ENCODE measurements around the gene LCP1.

Gene LCP1

DNA sequence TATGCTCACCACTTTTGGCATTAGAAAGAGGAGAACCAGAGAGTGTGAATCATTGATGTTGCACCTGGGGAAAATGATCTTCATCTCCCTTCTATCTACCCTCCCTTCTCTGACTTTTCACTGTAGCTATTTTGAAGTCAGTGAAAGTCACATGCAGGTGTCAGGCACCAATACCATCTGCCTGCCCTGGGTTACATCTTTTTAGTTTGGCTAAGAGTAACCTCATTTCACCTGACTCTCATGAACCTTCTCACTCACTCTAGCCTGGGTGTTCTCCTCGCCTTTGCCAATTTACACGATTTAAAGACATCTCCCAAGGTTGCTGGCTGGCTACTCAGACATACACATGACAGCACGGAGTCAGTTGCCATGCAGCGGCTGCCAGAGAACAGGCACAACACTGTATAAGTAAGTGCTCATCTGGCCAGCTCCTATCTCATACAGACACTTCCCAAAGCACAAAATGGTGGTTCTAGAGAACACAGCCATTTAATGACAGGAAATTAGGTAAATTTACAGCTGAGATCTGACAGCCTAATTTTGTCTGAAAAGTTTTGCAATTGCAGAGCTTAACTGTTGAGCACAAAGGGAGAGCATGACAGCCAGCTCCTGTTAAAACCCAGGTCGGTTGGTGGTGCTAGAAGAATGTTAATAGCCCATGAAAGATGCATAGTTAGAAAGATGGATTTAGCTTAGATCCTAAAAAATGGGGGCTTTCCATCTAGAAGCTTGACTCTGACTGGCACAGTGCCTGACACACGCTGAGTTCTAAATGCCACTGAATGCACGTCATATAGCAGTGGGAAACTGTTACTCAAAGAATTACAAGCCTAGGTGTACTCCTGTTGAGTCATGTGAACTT, 32.5 kb downstream of the LCP1 start:
- H4K20me1 ChIP-seq, result peaks cover 0 to 100% (median 97%) of the 10 kb centered on the region in 11 experiments; a peak in 20 of 22 replicates
- H3K27me3 ChIP-seq, result no peaks in the 10 kb centered on the region
- H3K4me3 ChIP-seq, result no peak overlapping the region
- no peak for TF ChIP-seq Cebpa-rat (IDR thresholded peaks at IDR 0.05)
- H3K4me1 ChIP-seq, result no peaks in the 10 kb centered on the region
- H3K9me3 ChIP-seq (replicated peaks in 1 of 11), result no peaks in the 10 kb centered on the region
- no peak overlapping the region for H3K27ac ChIP-seq
- peaks cover 97 to 100% (median 98%) of the 10 kb centered on the region in 11 experiments for H3K36me3 ChIP-seq
- no peak overlapping the region for H3K9ac ChIP-seq
- H3K4me2 ChIP-seq, result no peak overlapping the region

DNA sequence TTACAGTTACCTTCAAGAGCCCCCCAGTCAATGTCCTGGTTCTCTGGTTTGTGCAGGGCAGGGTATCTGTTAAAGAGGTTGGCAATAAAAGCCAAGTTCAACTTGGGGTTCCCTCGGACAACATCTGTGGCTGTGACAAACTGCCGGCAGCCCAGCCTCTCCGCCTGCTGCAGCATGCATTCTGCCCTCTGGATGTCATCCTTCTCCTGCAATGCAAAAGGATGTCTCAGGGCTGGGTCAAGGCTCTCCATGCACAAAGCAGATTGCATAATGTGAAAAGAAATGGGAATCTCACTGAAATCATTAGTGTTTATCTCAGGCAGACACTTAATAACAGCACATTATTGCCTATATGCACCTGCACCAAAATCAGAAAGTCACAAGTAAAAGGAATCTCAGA, 35.1 kb downstream of the LCP1 start:
- H4K20me1 ChIP-seq, result peaks cover 0 to 100% (median 96%) of the 10 kb centered on the region in 11 experiments; a peak in 20 of 22 replicates
- H3K9me3 ChIP-seq (replicated peaks in 1 of 11), result no peaks in the 10 kb centered on the region
- H3K27me3 ChIP-seq, result no peaks in the 10 kb centered on the region
- TF ChIP-seq Cebpa-rat (IDR thresholded peaks at IDR 0.05), result no peak
- H3K4me2 ChIP-seq, result no peak overlapping the region
- H3K9ac ChIP-seq, result no peak overlapping the region
- no peaks in the 10 kb centered on the region for H3K4me1 ChIP-seq
- peaks cover 97 to 100% (median 98%) of the 10 kb centered on the region in 11 experiments for H3K36me3 ChIP-seq
- H3K4me3 ChIP-seq, result no peak overlapping the region
- no peak overlapping the region for H3K27ac ChIP-seq

DNA sequence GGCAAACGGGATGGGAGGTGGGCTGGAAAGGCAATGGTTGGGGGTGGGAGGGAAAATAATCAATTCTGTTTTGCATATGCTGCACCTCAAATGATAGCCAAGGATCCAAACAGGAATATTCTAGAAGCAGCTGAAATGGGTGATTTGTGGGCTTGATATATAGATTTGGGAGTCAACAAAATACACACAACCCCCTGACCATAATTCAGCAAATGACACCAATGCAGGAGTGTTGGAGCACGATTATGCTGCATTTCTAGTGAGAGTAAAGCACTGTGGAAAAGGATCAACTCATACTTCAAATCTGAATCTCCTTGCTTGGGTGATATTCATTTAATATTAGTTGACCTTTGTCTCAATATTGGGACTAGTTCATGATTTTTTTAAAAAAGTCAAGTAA, 36.0 kb downstream of the LCP1 start:
- peaks cover 0 to 100% (median 96%) of the 10 kb centered on the region in 11 experiments; a peak in 20 of 22 replicates for H4K20me1 ChIP-seq
- no peak overlapping the region for H3K4me2 ChIP-seq
- no peaks in the 10 kb centered on the region for H3K4me1 ChIP-seq
- H3K9me3 ChIP-seq (replicated peaks in 1 of 11), result no peaks in the 10 kb centered on the region
- H3K4me3 ChIP-seq, result no peak overlapping the region
- H3K27me3 ChIP-seq, result no peaks in the 10 kb centered on the region
- peaks cover 97 to 100% (median 98%) of the 10 kb centered on the region in 11 experiments for H3K36me3 ChIP-seq
- H3K9ac ChIP-seq, result no peak overlapping the region
- no peak overlapping the region for H3K27ac ChIP-seq
- no peak for TF ChIP-seq Cebpa-rat (IDR thresholded peaks at IDR 0.05)

DNA sequence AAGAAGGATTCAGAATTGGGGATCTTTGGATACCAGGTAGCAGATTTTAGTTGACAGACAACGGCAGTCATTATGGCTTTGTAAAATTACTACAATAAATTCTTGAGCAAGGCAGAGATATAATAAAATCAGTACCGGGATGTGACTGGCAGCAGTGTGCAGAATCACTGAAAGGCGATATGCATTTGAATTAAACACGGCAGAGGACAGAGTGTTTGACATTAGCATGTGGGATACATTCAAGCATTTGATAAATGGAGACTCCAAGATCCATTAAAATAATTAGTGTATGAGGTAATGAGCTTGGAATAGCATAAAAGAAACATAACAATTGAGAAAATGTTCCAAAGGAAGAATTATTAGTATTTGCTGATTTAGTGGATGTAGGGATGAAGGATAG, 36.8 kb downstream of the LCP1 start:
- peaks cover 97 to 100% (median 98%) of the 10 kb centered on the region in 11 experiments for H3K36me3 ChIP-seq
- H3K9ac ChIP-seq, result no peak overlapping the region
- H3K9me3 ChIP-seq (replicated peaks in 1 of 11), result no peaks in the 10 kb centered on the region
- H3K27ac ChIP-seq, result no peak overlapping the region
- no peaks in the 10 kb centered on the region for H3K4me1 ChIP-seq
- H3K4me3 ChIP-seq, result no peak overlapping the region
- no peak for TF ChIP-seq Cebpa-rat (IDR thresholded peaks at IDR 0.05)
- H3K4me2 ChIP-seq, result no peak overlapping the region
- no peaks in the 10 kb centered on the region for H3K27me3 ChIP-seq
- peaks cover 0 to 100% (median 95%) of the 10 kb centered on the region in 11 experiments; a peak in 20 of 22 replicates for H4K20me1 ChIP-seq

DNA sequence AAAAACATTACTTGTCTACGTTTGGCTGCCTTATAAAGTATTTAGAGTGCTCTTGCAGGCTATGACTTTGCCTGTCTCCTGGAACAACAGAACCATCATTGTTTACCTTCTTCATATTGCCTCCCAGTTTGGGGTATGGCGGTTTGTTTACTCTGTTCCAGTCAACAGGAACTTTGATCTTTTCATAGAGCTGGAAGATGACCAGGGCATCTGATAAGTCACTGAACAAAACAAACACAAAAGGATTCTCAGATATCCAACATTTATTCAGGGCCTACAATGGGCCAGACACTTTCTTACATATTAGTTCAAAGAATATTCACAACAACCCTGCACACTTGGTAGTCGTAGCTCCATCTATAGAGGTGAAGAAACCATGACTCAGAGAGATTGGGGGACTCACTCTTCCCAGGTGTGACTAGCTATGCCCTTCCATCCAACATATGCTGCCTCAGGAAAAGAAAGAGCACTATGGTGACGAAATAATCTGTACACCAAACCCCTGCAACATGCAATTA, 38.7 kb downstream of the LCP1 start:
- Histone ChIP-seq H3K36me3 (peaks cover 98 to 100% (median 98%) of the 10 kb centered on the region in 11 experiments), H3K9me3 (replicated peaks in 1 of 11) (no peaks in the 10 kb centered on the region), H3K4me2 (no peak overlapping the region), H3K27ac (no peak overlapping the region), H3K9ac (no peak overlapping the region), H3K4me3 (no peak overlapping the region), H4K20me1 (peaks cover 0 to 100% (median 95%) of the 10 kb centered on the region in 11 experiments; a peak in 20 of 22 replicates), H3K4me1 (no peaks in the 10 kb centered on the region), H3K27me3 (no peaks in the 10 kb centered on the region)
- no peak for TF ChIP-seq Cebpa-rat (IDR thresholded peaks at IDR 0.05)

DNA sequence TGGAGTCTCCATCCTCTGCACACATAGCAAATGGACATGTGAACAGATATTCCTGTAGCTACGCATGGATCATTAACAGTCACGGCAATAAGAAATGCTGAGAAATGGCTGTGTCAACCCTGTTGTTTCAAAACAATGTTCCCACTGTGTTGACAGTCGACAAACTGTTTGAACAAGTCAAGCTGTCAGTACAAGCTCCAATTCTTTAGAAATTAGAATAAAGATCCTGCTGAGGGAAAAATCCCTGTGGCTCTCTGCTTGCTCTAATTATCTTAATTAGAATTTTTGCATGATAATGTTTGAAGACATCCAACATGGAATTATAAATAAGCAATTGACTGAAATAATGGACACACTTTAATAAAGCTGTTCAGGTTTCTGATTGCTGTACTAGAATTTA, 39.2 kb downstream of the LCP1 start:
- Histone ChIP-seq H3K27me3 (no peaks in the 10 kb centered on the region), H3K4me1 (no peaks in the 10 kb centered on the region), H3K27ac (no peak overlapping the region), H3K36me3 (peaks cover 98 to 100% (median 98%) of the 10 kb centered on the region in 11 experiments), H3K4me2 (no peak overlapping the region), H3K9ac (no peak overlapping the region), H4K20me1 (peaks cover 0 to 100% (median 95%) of the 10 kb centered on the region in 11 experiments; a peak in 20 of 22 replicates), H3K4me3 (no peak overlapping the region), H3K9me3 (replicated peaks in 1 of 11) (no peaks in the 10 kb centered on the region)
- TF ChIP-seq Cebpa-rat (IDR thresholded peaks at IDR 0.05), result no peak

DNA sequence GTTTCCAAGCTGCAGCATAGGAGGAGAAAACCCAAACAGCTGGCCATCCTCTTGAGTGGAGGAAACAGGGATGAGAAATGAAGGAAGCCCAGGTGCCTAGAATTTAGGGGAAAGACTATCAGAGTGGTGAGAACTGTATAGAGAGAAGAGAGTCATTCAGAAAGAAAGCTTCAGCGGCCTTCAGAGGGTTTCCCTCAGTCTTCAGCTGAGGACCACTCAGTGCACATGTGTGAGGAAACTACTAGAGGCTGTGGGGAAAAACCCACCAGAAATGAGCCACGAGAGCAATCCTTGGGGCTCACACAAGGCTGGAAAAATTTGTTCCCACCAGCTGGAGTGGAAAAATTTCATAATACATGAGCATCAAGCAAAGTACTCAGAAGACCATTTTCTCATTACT, 41.9 kb downstream of the LCP1 start:
- no peak for TF ChIP-seq Cebpa-rat (IDR thresholded peaks at IDR 0.05)
- H3K4me1 ChIP-seq, result no peaks in the 10 kb centered on the region
- H3K4me2 ChIP-seq, result no peak overlapping the region
- H3K27ac ChIP-seq, result no peak overlapping the region
- H3K9ac ChIP-seq, result peak overlapping the region in 1 of 11 experiments; percentile 27; a peak in 1 of 22 replicates
- no peaks in the 10 kb centered on the region for H3K27me3 ChIP-seq
- H3K9me3 ChIP-seq (replicated peaks in 1 of 11), result no peaks in the 10 kb centered on the region
- no peak overlapping the region for H3K4me3 ChIP-seq
- peaks cover 100% of the 10 kb centered on the region in 11 experiments for H3K36me3 ChIP-seq
- H4K20me1 ChIP-seq, result peaks cover 0 to 100% (median 99%) of the 10 kb centered on the region in 11 experiments; a peak in 18 of 22 replicates

DNA sequence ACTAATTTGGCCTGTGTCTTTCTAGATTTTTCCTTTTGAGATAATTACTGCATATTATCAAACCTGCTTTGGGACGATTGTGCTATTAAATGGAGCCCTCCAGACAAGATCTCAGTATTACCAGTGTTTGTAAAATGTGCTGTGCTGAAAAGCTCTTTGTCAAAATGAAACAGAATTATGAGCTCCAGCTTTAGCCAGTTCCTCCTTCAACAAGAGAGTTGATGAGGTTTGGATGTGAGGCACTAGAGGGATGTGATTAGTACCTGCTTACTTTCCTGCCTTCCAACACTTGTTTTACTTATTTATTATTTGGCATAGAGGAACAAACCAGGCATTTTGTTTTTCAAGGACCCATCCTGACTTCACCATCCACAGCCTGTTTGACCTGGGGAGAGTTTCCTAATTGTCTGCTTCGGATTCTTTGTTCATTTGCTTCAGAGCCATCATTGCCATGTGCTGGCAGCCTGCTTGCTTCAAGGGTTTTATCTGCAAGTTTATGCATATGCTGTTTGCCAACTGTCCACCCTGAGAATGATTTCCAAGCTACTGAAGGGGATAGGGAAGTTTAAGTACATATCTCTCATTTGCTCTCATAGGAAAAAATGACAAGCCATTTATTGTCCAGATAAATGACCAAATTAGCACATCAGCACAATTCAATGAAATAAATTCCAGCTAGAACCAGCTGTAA, 44.2 kb downstream of the LCP1 start:
- Histone ChIP-seq H3K4me3 (no peak overlapping the region), H3K9me3 (replicated peaks in 1 of 11) (no peaks in the 10 kb centered on the region), H3K27ac (no peak overlapping the region), H3K9ac (no peak overlapping the region), H4K20me1 (peaks cover 0 to 100% (median 99%) of the 10 kb centered on the region in 11 experiments; a peak in 19 of 22 replicates), H3K4me2 (no peak overlapping the region), H3K27me3 (no peaks in the 10 kb centered on the region), H3K4me1 (no peaks in the 10 kb centered on the region), H3K36me3 (peaks cover 100% of the 10 kb centered on the region in 11 experiments)
- TF ChIP-seq Cebpa-rat (IDR thresholded peaks at IDR 0.05), result no peak

DNA sequence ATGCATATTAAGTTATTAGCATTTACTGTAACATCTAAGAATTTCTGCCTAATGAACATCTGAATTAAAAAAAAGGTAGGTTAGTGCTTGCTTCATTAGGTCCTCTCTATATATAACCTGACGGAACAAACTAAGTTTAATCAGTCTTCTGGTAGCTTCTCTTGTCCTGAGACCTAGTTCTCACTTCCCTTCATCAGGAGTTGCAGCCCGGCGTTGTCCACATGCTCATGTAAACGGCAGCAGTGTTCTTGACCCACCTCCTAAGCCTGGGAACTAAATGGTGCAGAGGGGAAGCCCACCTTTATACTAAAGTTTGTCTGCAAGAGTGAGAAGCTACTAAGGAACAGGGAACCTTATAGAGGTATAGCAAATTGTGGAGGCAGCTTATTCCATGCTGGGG, 45.3 kb downstream of the LCP1 start:
- no peaks in the 10 kb centered on the region for H3K9me3 ChIP-seq (replicated peaks in 1 of 11)
- H3K4me3 ChIP-seq, result no peak overlapping the region
- H3K4me1 ChIP-seq, result no peaks in the 10 kb centered on the region
- peaks cover 0 to 100% (median 99%) of the 10 kb centered on the region in 11 experiments; a peak in 20 of 22 replicates for H4K20me1 ChIP-seq
- H3K27ac ChIP-seq, result no peak overlapping the region
- no peak for TF ChIP-seq Cebpa-rat (IDR thresholded peaks at IDR 0.05)
- no peak overlapping the region for H3K9ac ChIP-seq
- H3K36me3 ChIP-seq, result peaks cover 100% of the 10 kb centered on the region in 11 experiments
- no peak overlapping the region for H3K4me2 ChIP-seq
- H3K27me3 ChIP-seq, result no peaks in the 10 kb centered on the region

Measured in BLaER1 treated with 17β-estradiol and CSF1 and Interleukin-3, amounts not matched to agents 10 nM and 100 nM (cell line).